Measurements from ENCODE around the gene CACNA1D. TPM values are rescaled to one million over a fixed set of nuclear protein-coding genes. Genes with fewer than 3 reads are reported as not detected.

Gene CACNA1D
- total and polyA plus RNA-seq, 8 donors, result 0.31 to 36.5 (median 12.5) TPM

- no peak for DNase-seq
- no peak overlapping the region for H3K4me3 ChIP-seq
- H3K4me1 ChIP-seq, result no peaks in the 10 kb centered on the region
- TF ChIP-seq POLR2A (IDR thresholded peaks at IDR 0.05) (no peak), POLR2AphosphoS5 (IDR thresholded peaks at IDR 0.05) (no peak), EP300 (IDR thresholded peaks at IDR 0.05) (no peak), CTCF (IDR thresholded peaks at IDR 0.05) (no peak)
- H3K9me3 ChIP-seq, result no peaks in the 10 kb centered on the region
- no peaks in the 10 kb centered on the region for H3K36me3 ChIP-seq
- no peak overlapping the region for H3K27ac ChIP-seq
- 73 to 83% (median 78%) methylated on average over 9 of the region's 9 CpGs for WGBS, 5 donors
- peaks cover 0 to 10% (median 0%) of the 10 kb centered on the region in 3 donors for H3K27me3 ChIP-seq
- intact Hi-C loops (cut with DNase I; ENCODE audit: low total_unique reads), result no loop called here
These were observed 15.1 kb downstream of the CACNA1D start for GRCh38 chr3:53509494-53509893.

GRCh38 chr3:53510508-53510907 lies 16.1 kb downstream of the CACNA1D start:
- Histone ChIP-seq H3K27me3 (peaks cover 0 to 10% (median 0%) of the 10 kb centered on the region in 3 donors), H3K36me3 (no peaks in the 10 kb centered on the region), H3K4me1 (no peaks in the 10 kb centered on the region), H3K27ac (no peak overlapping the region), H3K4me3 (no peak overlapping the region), H3K9me3 (no peaks in the 10 kb centered on the region)
- WGBS, 5 donors, result 56 to 62% (median 61%) methylated on average over 3 of the region's 3 CpGs
- no peak for TF ChIP-seq EP300 (IDR thresholded peaks at IDR 0.05)
- no peak for TF ChIP-seq POLR2AphosphoS5 (IDR thresholded peaks at IDR 0.05)
- no peak for TF ChIP-seq CTCF (IDR thresholded peaks at IDR 0.05)
- TF ChIP-seq POLR2A (IDR thresholded peaks at IDR 0.05), result no peak
- intact Hi-C loops (cut with DNase I; ENCODE audit: low total_unique reads), result no loop called here
- no peak for DNase-seq

- intact Hi-C loops (cut with DNase I; ENCODE audit: low total_unique reads), result no loop called here
- Histone ChIP-seq H3K4me3 (no peak overlapping the region), H3K36me3 (no peaks in the 10 kb centered on the region), H3K27me3 (peaks cover 0 to 10% (median 0%) of the 10 kb centered on the region in 3 donors), H3K27ac (no peak overlapping the region), H3K9me3 (no peaks in the 10 kb centered on the region), H3K4me1 (no peaks in the 10 kb centered on the region)
- 82 to 91% (median 84%) methylated on average over 13 of the region's 13 CpGs for WGBS, 5 donors
- TF ChIP-seq EP300 (IDR thresholded peaks at IDR 0.05) (no peak), CTCF (IDR thresholded peaks at IDR 0.05) (no peak), POLR2AphosphoS5 (IDR thresholded peaks at IDR 0.05) (no peak), POLR2A (IDR thresholded peaks at IDR 0.05) (no peak)
- DNase-seq, result no peak
These were observed 16.8 kb downstream of the CACNA1D start for GRCh38 chr3:53511246-53511645.

GRCh38 chr3:53513556-53514190 lies 19.3 kb downstream of the CACNA1D start:
- no peaks in the 10 kb centered on the region for H3K36me3 ChIP-seq
- TF ChIP-seq EP300 (IDR thresholded peaks at IDR 0.05), result no peak
- intact Hi-C loops (cut with DNase I; ENCODE audit: low total_unique reads), result no loop called here
- 81 to 88% (median 87%) methylated on average over 7 of the region's 7 CpGs for WGBS, 5 donors
- peaks cover 6 to 10% (median 10%) of the 10 kb centered on the region in 4 donors for H3K4me1 ChIP-seq
- H3K27ac ChIP-seq, result no peak overlapping the region
- no peaks in the 10 kb centered on the region for H3K9me3 ChIP-seq
- no peak for DNase-seq
- H3K27me3 ChIP-seq, result peaks cover 0 to 7% (median 0%) of the 10 kb centered on the region in 3 donors
- no peak overlapping the region for H3K4me3 ChIP-seq

- whole genome bisulfite sequencing, 5 donors, result 81 to 91% (median 83%) methylated on average over 5 of the region's 5 CpGs
- no peaks in the 10 kb centered on the region for H3K27me3 ChIP-seq
- TF ChIP-seq POLR2AphosphoS5 (IDR thresholded peaks at IDR 0.05) (no peak), POLR2A (IDR thresholded peaks at IDR 0.05) (no peak), CTCF (IDR thresholded peaks at IDR 0.05) (no peak), EP300 (IDR thresholded peaks at IDR 0.05) (no peak)
- intact Hi-C loops (cut with DNase I; ENCODE audit: low total_unique reads), result no loop called here
- H3K9me3 ChIP-seq, result no peaks in the 10 kb centered on the region
- no peak overlapping the region for H3K4me3 ChIP-seq
- H3K4me1 ChIP-seq, result peaks cover 11 to 25% (median 20%) of the 10 kb centered on the region in 4 donors
- no peak overlapping the region for H3K27ac ChIP-seq
- DNase-seq, result no peak
- no peaks in the 10 kb centered on the region for H3K36me3 ChIP-seq
These were observed 21.9 kb downstream of the CACNA1D start for GRCh38 chr3:53516339-53516738.
